ENCODE results near the gene MLXIP. TPM values are rescaled to one million over a fixed set of nuclear protein-coding genes. Genes with fewer than 3 reads are reported as not detected.
A peak's percentile ranks its signal among the peaks of the same experiment; 100 is the strongest.

The MLXIP gene
- total and polyA plus RNA-seq, 9 of the 15 experiments (the other 6 are each of a cell fraction or from before 2014, with no cell fraction given): 2.2 to 66.3 (median 18.1) TPM

GRCh38 chr12:122094735-122095631, 16.4 kb downstream of the MLXIP start (continued):
- no peak for TF ChIP-seq UBTF (IDR thresholded peaks at IDR 0.05; ENCODE audit: borderline replicate concordance in 1 of 2, low read depth in 2 of 2, low read length in 2 of 2)
- peak; percentile 87 for TF ChIP-seq HDGF (IDR thresholded peaks at IDR 0.05)
- no peak for TF ChIP-seq HMG20B (CRISPR knock-in tag; IDR thresholded peaks at IDR 0.05)
- TF ChIP-seq ZNF277 (CRISPR knock-in tag; IDR thresholded peaks at IDR 0.05; ENCODE audit: borderline replicate concordance): no peak
- TF ChIP-seq SIX5 (IDR thresholded peaks at IDR 0.05; ENCODE audit: borderline replicate concordance in 1 of 2, insufficient read depth in 1 of 2, low read depth in 1 of 2, low read length in 2 of 2): no peak
- TF ChIP-seq MYBL2 (IDR thresholded peaks at IDR 0.05; ENCODE audit: low read depth): 0 out of 2 replicates have a peak, but pooled peaks have one; percentile 28
- no peak for TF ChIP-seq MYBL2 (CRISPR knock-in tag; IDR thresholded peaks at IDR 0.05; ENCODE audit: borderline replicate concordance)
- TF ChIP-seq HIVEP1 (CRISPR knock-in tag; IDR thresholded peaks at IDR 0.05): no peak
- TF ChIP-seq SMC3 (conservative IDR thresholded peaks at IDR 0.05; ENCODE audit: insufficient read depth, low read depth, low read length): no peak
- TF ChIP-seq HLTF (IDR thresholded peaks at IDR 0.05): peak; percentile 63; the same call in 1 of the 2 replicates
- no peak for TF ChIP-seq ZNF121 (CRISPR knock-in tag; conservative IDR thresholded peaks at IDR 0.05)
- TF ChIP-seq CBFA2T2 (conservative IDR thresholded peaks at IDR 0.05): 0 out of 2 replicates have a peak, but pooled peaks have one; percentile 3
- peak; percentile 22; the same call in 1 of the 2 replicates for TF ChIP-seq POLR2A (conservative IDR thresholded peaks at IDR 0.05)
- no peak for TF ChIP-seq ZNF695 (CRISPR knock-in tag; IDR thresholded peaks at IDR 0.05)
- peak; percentile 46 for TF ChIP-seq POLR2B (IDR thresholded peaks at IDR 0.05; ENCODE audit: low read depth, partially characterized antibody)
- peak; percentile 64; the same call in 1 of the 2 replicates for TF ChIP-seq ELF4 (CRISPR knock-in tag; IDR thresholded peaks at IDR 0.05)
- TF ChIP-seq, protein P1, sequence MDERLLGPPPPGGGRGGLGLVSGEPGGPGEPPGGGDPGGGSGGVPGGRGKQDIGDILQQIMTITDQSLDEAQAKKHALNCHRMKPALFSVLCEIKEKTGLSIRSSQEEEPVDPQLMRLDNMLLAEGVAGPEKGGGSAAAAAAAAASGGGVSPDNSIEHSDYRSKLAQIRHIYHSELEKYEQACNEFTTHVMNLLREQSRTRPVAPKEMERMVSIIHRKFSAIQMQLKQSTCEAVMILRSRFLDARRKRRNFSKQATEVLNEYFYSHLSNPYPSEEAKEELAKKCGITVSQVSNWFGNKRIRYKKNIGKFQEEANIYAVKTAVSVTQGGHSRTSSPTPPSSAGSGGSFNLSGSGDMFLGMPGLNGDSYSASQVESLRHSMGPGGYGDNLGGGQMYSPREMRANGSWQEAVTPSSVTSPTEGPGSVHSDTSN (CRISPR knock-in tag; IDR thresholded peaks at IDR 0.05; ENCODE audit: low read depth): no peak
- TF ChIP-seq, protein P1 (tag; conservative IDR thresholded peaks at IDR 0.05; ENCODE audit: low read depth): no peak
- no peak for TF ChIP-seq CTBP1 (IDR thresholded peaks at IDR 0.05; ENCODE audit: borderline replicate concordance)
- TF ChIP-seq TBL1XR1 (IDR thresholded peaks at IDR 0.05; ENCODE audit: low read length in 2 of 2): no peak
- TF ChIP-seq OTX1 (CRISPR knock-in tag; IDR thresholded peaks at IDR 0.05): 0 out of 2 replicates have a peak, but pooled peaks have one; percentile 6
- no peak for TF ChIP-seq FUS (optimal IDR thresholded peaks at IDR 0.05; ENCODE audit: low read depth, low read length)
- no peak for TF ChIP-seq ZFP1 (CRISPR knock-in tag; IDR thresholded peaks at IDR 0.05)
- TF ChIP-seq PTRF (tag; IDR thresholded peaks at IDR 0.05): no peak

All from K562 (cell line).